Tibial artery (tissue), 4 donors: ENCODE results near the gene HSPB3.

Experiments used
- DNase-seq, 2 donors: peaks; one replicate each; pipeline ENCODE4 v3.0.0-alpha.2; 2019
- H3K27ac ChIP-seq, 2 donors: fragments of 200-600 bp; sonication (generic) in 1 of 2; 1 replicate in 1 of 2; 2 replicates in 1 of 2; pipeline ENCODE4 v1.5.1; 2018 to 2019; ENCODE audit warnings: mild to moderate bottlenecking in 1 of 2
- H3K27me3 ChIP-seq, 2 donors: fragments of 200-600 bp; sonication (generic) in 1 of 2; one replicate each; pipeline versions ENCODE4 v1.5.1 to v1.6.0; 2016 to 2019
- H3K36me3 ChIP-seq, 3 donors: fragments of 200-600 bp; sonication (generic) in 2 of 3; one replicate each; pipeline ENCODE4 v1.5.1; 2016 to 2019; ENCODE audit warnings: mild to moderate bottlenecking in 2 of 3
- H3K4me1 ChIP-seq, 4 donors: fragments of 200-600 bp; sonication (generic) in 2 of 4; 1 replicate in 3 of 4; 2 replicates in 1 of 4; pipeline ENCODE4 v1.5.1; 2016 to 2019
- H3K4me3 ChIP-seq, 2 donors: fragments of 200-600 bp; sonication (generic) in 1 of 2; 1 replicate in 1 of 2; 2 replicates in 1 of 2; pipeline ENCODE4 v1.5.1; 2018 to 2019; ENCODE audit warnings: mild to moderate bottlenecking in 2 of 2
- H3K9me3 ChIP-seq, 3 donors: fragments of 200-600 bp; sonication (generic) in 1 of 3; one replicate each; pipeline ENCODE4 v1.5.1; 2016 to 2019
- CTCF ChIP-seq, 2 experiments: fragments of 200-600 bp in 1 of 2; fragments of 450-650 bp in 1 of 2; IDR thresholded peaks; one replicate each; pipeline ENCODE4 v1.5.1; 2017 to 2019; ENCODE audit warnings: antibody characterized with exemption in 2 of 2, mild to moderate bottlenecking in 1 of 2, moderate library complexity in 1 of 2
- intact Hi-C: fragments of 100-400 bp; cut with DNase I; formaldehyde crosslinking; loops from one replicate; pipeline ENCODE4 v1.15.0; 2023; ENCODE audit warnings: low total_unique reads

HSPB3 gene

DNA sequence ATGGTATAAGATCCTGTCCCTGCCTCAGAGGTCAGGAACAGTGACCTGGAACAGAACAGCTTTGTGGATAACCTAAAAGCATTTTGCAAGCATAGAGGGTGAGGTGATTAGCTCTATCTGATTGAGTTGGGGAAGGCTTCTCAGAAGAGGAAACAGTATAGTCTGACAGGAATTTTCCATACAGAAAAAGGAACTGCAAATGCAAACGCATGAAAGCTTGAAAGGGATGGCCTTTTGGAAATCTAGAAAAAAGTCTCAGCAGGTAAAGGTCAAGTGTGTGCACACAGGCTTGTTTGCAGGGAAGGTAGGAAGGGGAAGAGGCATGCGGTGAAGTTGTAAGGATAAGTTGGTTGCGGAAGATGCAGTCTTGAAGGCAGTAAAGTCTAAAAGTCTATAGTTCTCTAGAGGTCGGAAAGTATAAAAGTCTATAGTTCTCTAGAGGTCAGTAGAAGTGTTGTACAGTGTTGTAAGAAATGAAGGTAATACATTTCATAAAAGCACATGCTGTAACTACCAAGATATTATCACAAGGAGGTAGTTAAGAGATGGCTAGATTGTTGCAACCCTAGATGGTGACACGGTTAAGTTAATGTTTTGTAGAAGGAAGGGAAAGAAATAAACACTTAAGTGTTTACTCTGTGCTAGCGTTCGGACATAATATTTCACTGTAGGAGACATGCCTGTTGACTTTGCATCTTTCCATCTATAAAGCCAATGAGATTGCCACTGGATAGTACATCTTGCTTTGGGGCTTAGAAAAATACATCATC is 16.7 kb upstream of the HSPB3 start:
- DNase-seq: no peak
- Histone ChIP-seq H3K4me1 (peaks cover 0 to 4% (median 0%) of the 10 kb centered on the region in 4 donors), H3K27me3 (no peaks in the 10 kb centered on the region), H3K27ac (no peak overlapping the region), H3K36me3 (no peaks in the 10 kb centered on the region), H3K9me3 (no peaks in the 10 kb centered on the region), H3K4me3 (no peak overlapping the region)
- intact Hi-C loops: no loop called here
- TF ChIP-seq CTCF (IDR thresholded peaks at IDR 0.05): no peak

GRCh38 chr5:54440456-54440893 is 15.0 kb upstream of the HSPB3 start:
- peaks cover 0 to 4% (median 0%) of the 10 kb centered on the region in 4 donors for H3K4me1 ChIP-seq
- no peak overlapping the region for H3K4me3 ChIP-seq
- H3K9me3 ChIP-seq: no peaks in the 10 kb centered on the region
- no peaks in the 10 kb centered on the region for H3K27me3 ChIP-seq
- no peak overlapping the region for H3K27ac ChIP-seq
- no peak for TF ChIP-seq CTCF (IDR thresholded peaks at IDR 0.05)
- no peak for DNase-seq
- H3K36me3 ChIP-seq: no peaks in the 10 kb centered on the region
- intact Hi-C loops: loop anchor here (5.0 kb wide), 1 partner anchor 52 kb away; no protein-coding TSS in a partner anchor

DNA sequence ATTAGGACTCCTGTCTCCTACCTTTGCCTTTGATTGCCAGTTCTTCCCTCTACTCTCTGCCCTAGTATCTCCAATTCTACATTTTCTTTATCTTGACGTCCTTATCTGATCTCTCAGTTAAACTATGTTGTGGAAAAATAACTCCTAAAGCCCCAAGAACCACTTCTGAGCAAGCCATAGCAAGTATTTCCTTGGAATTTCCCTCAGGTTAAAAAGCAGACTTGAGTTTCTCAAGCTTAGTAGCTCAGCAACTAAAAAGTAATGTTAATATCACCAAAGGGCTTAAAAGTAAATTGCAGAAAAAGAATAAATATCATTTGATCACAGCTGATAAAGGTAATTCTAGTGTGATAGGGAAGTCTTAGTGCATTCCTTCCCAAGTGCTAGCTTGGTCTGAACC is 13.2 kb upstream of the HSPB3 start:
- TF ChIP-seq CTCF (IDR thresholded peaks at IDR 0.05): no peak
- no peak for DNase-seq
- no peak overlapping the region for H3K27ac ChIP-seq
- H3K9me3 ChIP-seq: no peaks in the 10 kb centered on the region
- peaks cover 0 to 20% (median 3%) of the 10 kb centered on the region in 4 donors for H3K4me1 ChIP-seq
- H3K36me3 ChIP-seq: no peaks in the 10 kb centered on the region
- no peak overlapping the region for H3K4me3 ChIP-seq
- intact Hi-C loops: loop anchor here (5.0 kb wide), 1 partner anchor 50 kb away; no protein-coding TSS in a partner anchor
- H3K27me3 ChIP-seq: no peaks in the 10 kb centered on the region

- Histone ChIP-seq H3K4me3 (no peak overlapping the region), H3K27me3 (no peaks in the 10 kb centered on the region), H3K9me3 (no peaks in the 10 kb centered on the region), H3K4me1 (peaks cover 0 to 26% (median 3%) of the 10 kb centered on the region in 4 donors), H3K36me3 (no peaks in the 10 kb centered on the region), H3K27ac (no peak overlapping the region)
- TF ChIP-seq CTCF (IDR thresholded peaks at IDR 0.05): peak; percentile 35 to 48
- intact Hi-C loops: loop anchor here (5.0 kb wide), 1 partner anchor 49 kb away; no protein-coding TSS in a partner anchor
- no peak for DNase-seq
These were observed 12.2 kb upstream of the HSPB3 start for GRCh38 chr5:54443270-54443669.

DNA sequence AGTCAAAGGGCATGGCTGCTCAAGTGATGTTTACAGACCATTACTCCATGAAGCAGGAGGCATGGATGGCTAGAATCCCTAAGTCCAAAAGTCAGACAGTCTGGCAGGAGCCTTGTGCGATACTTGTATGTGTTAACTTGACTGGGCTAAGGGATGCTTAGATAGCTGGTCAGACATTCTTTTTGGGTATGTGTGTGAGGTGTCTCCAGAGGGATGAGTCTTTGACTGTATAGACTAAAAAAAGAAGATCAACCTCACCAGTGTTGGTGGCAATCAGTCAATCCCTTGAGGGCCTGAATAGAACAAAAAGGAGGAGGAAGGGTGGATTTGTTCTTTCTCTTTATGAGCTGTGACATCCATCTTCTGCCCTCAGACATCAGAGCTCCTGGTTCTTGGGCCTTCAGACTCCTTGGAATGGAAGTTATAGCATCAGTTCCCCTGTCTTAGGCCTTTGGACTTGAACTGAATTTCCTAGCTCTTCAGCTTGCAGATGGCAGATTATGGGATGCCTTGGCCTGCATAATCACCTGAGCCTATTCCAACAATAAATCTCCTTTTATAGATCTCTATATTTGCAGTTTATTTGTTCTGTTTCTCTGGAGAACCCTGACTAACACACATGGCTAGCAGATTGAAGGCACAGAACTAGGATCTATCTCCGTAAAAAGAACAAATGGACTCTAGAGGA is 9.7 kb upstream of the HSPB3 start:
- Histone ChIP-seq H3K9me3 (no peaks in the 10 kb centered on the region), H3K36me3 (no peaks in the 10 kb centered on the region), H3K27ac (peak overlapping the region; percentile 42 to 53), H3K4me1 (peaks cover 0 to 28% (median 3%) of the 10 kb centered on the region in 4 donors), H3K27me3 (no peaks in the 10 kb centered on the region), H3K4me3 (no peak overlapping the region)
- intact Hi-C loops: no loop called here
- TF ChIP-seq CTCF (IDR thresholded peaks at IDR 0.05): no peak
- no peak for DNase-seq
